Type B pancreatic cell (in vitro differentiated cells): Measurements from ENCODE around the gene YPEL2. TPM values are rescaled to one million over a fixed set of nuclear protein-coding genes. Genes with fewer than 3 reads are reported as not detected.
A peak's percentile ranks its signal among the peaks of the same experiment; 100 is the strongest.
"Not testable (repeated sequence)": the region's sequence is repeated elsewhere in the genome, so short reads cannot be mapped to it uniquely, and the experiment has no call there.

Experiments used
- DNase-seq: peaks from one replicate; pipeline ENCODE4 v3.0.0; 2021; ENCODE audit warnings: mixed read lengths; ENCODE audit not compliant: unreplicated experiment; ENCODE audit errors: extremely low spot score
- H3K27ac Mint-ChIP-seq: 2 replicates; pipeline ENCODE4 v1.8.0; 2021; ENCODE audit warnings: mild to moderate bottlenecking, mixed read lengths
- H3K27me3 Mint-ChIP-seq: 2 replicates; pipeline ENCODE4 v1.8.0; 2021; ENCODE audit warnings: mixed read lengths
- H3K36me3 Mint-ChIP-seq: 2 replicates; pipeline ENCODE4 v1.8.0; 2021; ENCODE audit warnings: mixed read lengths
- H3K4me1 Mint-ChIP-seq: one replicate; pipeline ENCODE4 v1.8.0; 2021; ENCODE audit warnings: mixed read lengths; ENCODE audit not compliant: unreplicated experiment
- H3K4me3 Mint-ChIP-seq: 2 replicates; pipeline ENCODE4 v1.8.0; 2021; ENCODE audit warnings: mild to moderate bottlenecking, mixed read lengths
- H3K9me3 Mint-ChIP-seq: 2 replicates; pipeline ENCODE4 v1.8.0; 2021; ENCODE audit warnings: mixed read lengths
- CTCF ChIP-seq: fragments of 200-600 bp; sonication (generic); conservative IDR thresholded peaks from 2 replicates; pipeline ENCODE4 v1.5.0; 2021; ENCODE audit warnings: antibody characterized with exemption, mild to moderate bottlenecking
- total RNA-seq: library from RNA; stranded (reverse); gene quantifications from 2 replicates; pipeline ENCODE4 v1.2.1, GENCODE V29; 2021; ENCODE audit warnings: low replicate concordance

YPEL2 gene
- total RNA-seq, 1 donor from 2014 or later = 14.7 TPM

- Mint-ChIP-seq H3K27me3 (no peaks in the 10 kb centered on the region), H3K27ac (peak overlapping the region; percentile 26), H3K4me3 (no peak overlapping the region), H3K36me3 (peaks cover 12% of the 10 kb centered on the region), H3K4me1 (peaks cover 16% of the 10 kb centered on the region), H3K9me3 (no peaks in the 10 kb centered on the region)
- TF ChIP-seq CTCF = no peak
- DNase-seq = no peak
Measured at GRCh38 chr17:59391021-59391420, 59.6 kb downstream of the YPEL2 start.

GRCh38 chr17:59392973-59393679 is 61.7 kb downstream of the YPEL2 start:
- Mint-ChIP-seq H3K27ac (no peak overlapping the region), H3K27me3 (no peaks in the 10 kb centered on the region), H3K36me3 (peaks cover 21% of the 10 kb centered on the region), H3K4me3 (no peak overlapping the region), H3K9me3 (no peaks in the 10 kb centered on the region), H3K4me1 (peaks cover 5% of the 10 kb centered on the region)
- no peak for TF ChIP-seq CTCF
- DNase-seq = no peak

GRCh38 chr17:59393742-59394410 is 62.4 kb downstream of the YPEL2 start:
- H3K36me3 Mint-ChIP-seq = peaks cover 24% of the 10 kb centered on the region
- H3K4me3 Mint-ChIP-seq, DNase-seq, H3K4me1 Mint-ChIP-seq, H3K27ac Mint-ChIP-seq, H3K9me3 Mint-ChIP-seq, H3K27me3 Mint-ChIP-seq: not testable (repeated sequence)

GRCh38 chr17:59396134-59396826 is 64.8 kb downstream of the YPEL2 start:
- Mint-ChIP-seq H3K9me3 (no peaks in the 10 kb centered on the region), H3K36me3 (peaks cover 17% of the 10 kb centered on the region), H3K4me3 (no peak overlapping the region), H3K4me1 (peaks cover 13% of the 10 kb centered on the region), H3K27ac (no peak overlapping the region), H3K27me3 (no peaks in the 10 kb centered on the region)
- DNase-seq = no peak
- TF ChIP-seq CTCF = no peak

- DNase-seq = no peak
- no peaks in the 10 kb centered on the region for H3K27me3 Mint-ChIP-seq
- H3K4me3 Mint-ChIP-seq = no peak overlapping the region
- no peak overlapping the region for H3K27ac Mint-ChIP-seq
- H3K9me3 Mint-ChIP-seq = no peaks in the 10 kb centered on the region
- peaks cover 19% of the 10 kb centered on the region for H3K4me1 Mint-ChIP-seq
- H3K36me3 Mint-ChIP-seq = peaks cover 17% of the 10 kb centered on the region
- TF ChIP-seq CTCF = no peak
Measured at GRCh38 chr17:59397316-59398073, 66.0 kb downstream of the YPEL2 start.
